Measurements from ENCODE around the gene IRGQ. TPM values are rescaled to one million over a fixed set of nuclear protein-coding genes. Genes with fewer than 3 reads are reported as not detected.

The IRGQ gene
- total RNA-seq, 5 donors from 2014 or later (not counting 1 experiment from before 2014, with no cell fraction given): 17.5 to 30.2 (median 19.9) TPM

DNA sequence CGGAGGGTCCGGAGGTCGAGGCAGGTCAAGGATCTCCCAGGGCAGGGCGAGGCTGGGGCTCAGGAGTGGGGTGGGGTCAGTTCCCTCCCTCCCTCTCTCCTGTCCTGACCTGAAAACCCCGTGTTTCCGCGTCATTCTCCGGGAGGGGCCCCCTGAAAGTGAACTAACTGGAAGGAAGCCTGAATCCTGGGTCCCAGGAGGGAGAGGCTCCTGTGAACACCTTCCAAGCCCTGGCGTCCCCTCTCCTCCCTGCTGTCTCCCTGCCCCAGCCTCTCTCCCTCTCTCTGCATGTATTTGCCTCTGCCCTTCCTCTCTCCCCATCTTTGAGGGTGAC, 44.5 kb upstream of the IRGQ start:
- H3K4me3 ChIP-seq (ENCODE audit: control insufficient read depth in 1 of 2, extremely low read depth in 1 of 2, low read length in 1 of 2): peak overlapping the region; percentile 54
- H3K36me3 ChIP-seq (ENCODE audit: control insufficient read depth in 2 of 2, extremely low read depth in 1 of 2, insufficient read depth in 1 of 2, low read length in 1 of 2): no peaks in the 10 kb centered on the region
- H3K27me3 ChIP-seq (replicated peaks in 1 of 2; ENCODE audit: control insufficient read depth in 2 of 2, extremely low read depth in 1 of 2, insufficient read depth in 2 of 2, low read length in 1 of 2): peaks cover 6 to 52% of the 10 kb centered on the region in 2 experiments
- ChIA-PET CTCF (interaction anchor here in 1 of 2 donors (0.5 kb wide), 2 partner anchors 22 to 208 kb away, joined by 4 to 5 read pairs; no protein-coding TSS in a partner anchor), POLR2A (no interaction called here)
- no peak overlapping the region for H3K27ac Mint-ChIP-seq
- peaks cover 9 to 15% of the 10 kb centered on the region in 2 experiments for H3K4me1 ChIP-seq (ENCODE audit: control insufficient read depth in 1 of 2, extremely low read depth in 1 of 2, insufficient read depth in 2 of 2, low read length in 2 of 2)
- no peaks in the 10 kb centered on the region for H3K9me3 ChIP-seq
- no peak overlapping the region for H3K27ac ChIP-seq (ENCODE audit: low read length)
- H3K4me3 Mint-ChIP-seq: peak overlapping the region; percentile 76 to 79 (median 76)
- H3K27me3 Mint-ChIP-seq: peaks cover 18 to 36% of the 10 kb centered on the region in 2 donors
- H3K36me3 Mint-ChIP-seq: no peaks in the 10 kb centered on the region
- H3K9me3 Mint-ChIP-seq: no peaks in the 10 kb centered on the region
- DNase-seq (no peak), ATAC-seq (replicated peaks in 1 of 4) (no peak)
- H3K4me1 Mint-ChIP-seq: peaks cover 9 to 22% (median 9%) of the 10 kb centered on the region in 3 donors
- WGBS (ENCODE audit: insufficient coverage): 40% methylated on average over 1 of the region's 9 CpGs

GRCh38 chr19:43639519-43640423, 43.8 kb upstream of the IRGQ start, which contains the start of gene CADM4:
TSS of gene CADM4 (minus strand) at chr19:43639850. CDS start at chr19:43639790, 60 bp downstream.
- no peak within 1 kb of the TSS for H3K27ac Mint-ChIP-seq
- peak within 1 kb of the TSS; percentile 76 to 89 (median 80) for H3K4me3 Mint-ChIP-seq
- peaks cover 18 to 36% of the 10 kb centered on the region in 2 donors for H3K27me3 Mint-ChIP-seq
- peaks cover 9 to 22% (median 9%) of the 10 kb centered on the region in 3 donors for H3K4me1 Mint-ChIP-seq
- no peaks in the 10 kb centered on the region for H3K36me3 ChIP-seq (ENCODE audit: control insufficient read depth in 2 of 2, extremely low read depth in 1 of 2, insufficient read depth in 1 of 2, low read length in 1 of 2)
- H3K4me1 ChIP-seq (ENCODE audit: control insufficient read depth in 1 of 2, extremely low read depth in 1 of 2, insufficient read depth in 2 of 2, low read length in 2 of 2): peaks cover 9 to 18% of the 10 kb centered on the region in 2 experiments
- peak; percentile 20 to 69 (median 45) for DNase-seq
- peaks cover 6 to 59% of the 10 kb centered on the region in 2 experiments for H3K27me3 ChIP-seq (replicated peaks in 1 of 2; ENCODE audit: control insufficient read depth in 2 of 2, extremely low read depth in 1 of 2, insufficient read depth in 2 of 2, low read length in 1 of 2)
- no peaks in the 10 kb centered on the region for H3K9me3 ChIP-seq
- WGBS (ENCODE audit: insufficient coverage): 3% methylated on average over 99 of the region's 110 CpGs
- H3K4me3 ChIP-seq (ENCODE audit: control insufficient read depth in 1 of 2, extremely low read depth in 1 of 2, low read length in 1 of 2): peak within 1 kb of the TSS; percentile 54
- ChIA-PET POLR2A (interaction anchor here in 1 of 2 donors (0.6 kb wide), 1 partner anchor 140 kb away, joined by 3 read pairs; no protein-coding TSS in a partner anchor), CTCF (interaction anchor here in 1 of 2 donors (0.5 kb wide), 2 partner anchors 22 to 207 kb away, joined by 4 to 5 read pairs; no protein-coding TSS in a partner anchor)
- no peaks in the 10 kb centered on the region for H3K9me3 Mint-ChIP-seq
- H3K36me3 Mint-ChIP-seq: no peaks in the 10 kb centered on the region
- ATAC-seq (replicated peaks in 1 of 4): peak; percentile 86 to 92 (median 87)
- no peak within 1 kb of the TSS for H3K27ac ChIP-seq (ENCODE audit: low read length)

- ATAC-seq (replicated peaks in 1 of 4) (no peak), DNase-seq (no peak)
- Histone ChIP-seq H3K9me3 (no peaks in the 10 kb centered on the region), H3K27me3 (replicated peaks in 1 of 2; ENCODE audit: control insufficient read depth in 2 of 2, extremely low read depth in 1 of 2, insufficient read depth in 2 of 2, low read length in 1 of 2) (peaks cover 6 to 65% of the 10 kb centered on the region in 2 experiments), H3K27ac (ENCODE audit: low read length) (no peak overlapping the region), H3K36me3 (ENCODE audit: control insufficient read depth in 2 of 2, extremely low read depth in 1 of 2, insufficient read depth in 1 of 2, low read length in 1 of 2) (no peaks in the 10 kb centered on the region), H3K4me1 (ENCODE audit: control insufficient read depth in 1 of 2, extremely low read depth in 1 of 2, insufficient read depth in 2 of 2, low read length in 2 of 2) (peaks cover 9 to 20% of the 10 kb centered on the region in 2 experiments), H3K4me3 (ENCODE audit: control insufficient read depth in 1 of 2, extremely low read depth in 1 of 2, low read length in 1 of 2) (peak overlapping the region; percentile 1 to 12)
- H3K9me3 Mint-ChIP-seq: no peaks in the 10 kb centered on the region
- POLR2A ChIA-PET: interaction anchor here in 1 of 2 donors (0.6 kb wide), 1 partner anchor 139 kb away, joined by 3 read pairs; no protein-coding TSS in a partner anchor
- WGBS (ENCODE audit: insufficient coverage): 28% methylated on average over 18 of the region's 18 CpGs
- peaks cover 18 to 36% of the 10 kb centered on the region in 2 donors for H3K27me3 Mint-ChIP-seq
- peaks cover 9 to 22% (median 9%) of the 10 kb centered on the region in 3 donors for H3K4me1 Mint-ChIP-seq
- H3K36me3 Mint-ChIP-seq: no peaks in the 10 kb centered on the region
- CTCF ChIA-PET: no interaction called here
- no peak overlapping the region for H3K27ac Mint-ChIP-seq
- H3K4me3 Mint-ChIP-seq: peak overlapping the region; percentile 70 to 89 (median 80)
Measured at GRCh38 chr19:43638995-43639518, 43.1 kb upstream of the IRGQ start.

DNA sequence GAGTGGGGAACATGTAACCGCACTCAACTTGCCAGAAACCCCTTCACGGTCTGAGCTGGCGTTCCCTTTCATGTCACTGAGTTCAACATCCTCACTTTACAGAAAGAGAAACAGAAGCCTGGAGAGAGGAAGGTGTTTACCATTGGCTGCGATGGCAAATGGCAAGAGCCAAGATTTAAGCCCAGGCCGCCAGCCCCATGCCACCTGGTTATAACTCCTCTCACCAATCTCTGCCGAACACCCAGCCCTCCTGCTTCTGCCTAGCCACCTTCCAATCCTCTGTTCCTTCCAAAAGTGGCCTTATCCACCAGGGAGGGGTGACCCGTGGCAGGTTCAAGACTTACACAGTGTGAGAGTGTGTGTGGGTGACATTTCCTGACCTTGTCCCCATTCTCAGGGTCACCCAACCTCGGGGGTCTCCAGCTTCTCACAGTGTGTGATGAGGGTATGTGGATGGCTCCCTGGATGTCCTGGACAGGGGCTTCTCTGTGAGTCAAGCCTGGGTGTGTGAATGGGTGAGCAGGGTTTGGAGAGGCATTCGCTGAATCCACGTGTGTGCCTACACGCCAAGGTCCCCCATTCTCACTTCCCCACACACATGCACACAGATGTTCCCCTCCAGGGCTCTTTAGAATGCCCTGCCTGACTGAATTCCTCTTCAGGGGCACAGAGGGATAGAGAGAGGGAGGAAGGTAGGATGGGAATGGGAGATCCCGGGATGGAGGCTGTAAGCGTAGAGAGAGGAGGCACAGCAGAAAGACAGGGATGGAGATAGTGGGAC, 42.5 kb upstream of the IRGQ start:
- Mint-ChIP-seq H3K36me3 (no peaks in the 10 kb centered on the region), H3K4me3 (peak overlapping the region; percentile 70 to 89 (median 80)), H3K4me1 (peaks cover 9 to 22% (median 9%) of the 10 kb centered on the region in 3 donors), H3K27ac (no peak overlapping the region), H3K27me3 (peaks cover 18 to 36% of the 10 kb centered on the region in 2 donors), H3K9me3 (no peaks in the 10 kb centered on the region)
- Histone ChIP-seq H3K27me3 (replicated peaks in 1 of 2; ENCODE audit: control insufficient read depth in 2 of 2, extremely low read depth in 1 of 2, insufficient read depth in 2 of 2, low read length in 1 of 2) (peaks cover 6 to 68% of the 10 kb centered on the region in 2 experiments), H3K36me3 (ENCODE audit: control insufficient read depth in 2 of 2, extremely low read depth in 1 of 2, insufficient read depth in 1 of 2, low read length in 1 of 2) (no peaks in the 10 kb centered on the region), H3K27ac (ENCODE audit: low read length) (no peak overlapping the region), H3K4me1 (ENCODE audit: control insufficient read depth in 1 of 2, extremely low read depth in 1 of 2, insufficient read depth in 2 of 2, low read length in 2 of 2) (peaks cover 9 to 20% of the 10 kb centered on the region in 2 experiments), H3K9me3 (no peaks in the 10 kb centered on the region), H3K4me3 (ENCODE audit: control insufficient read depth in 1 of 2, extremely low read depth in 1 of 2, low read length in 1 of 2) (no peak overlapping the region)
- WGBS (ENCODE audit: insufficient coverage): 95% methylated on average over 3 of the region's 13 CpGs
- POLR2A ChIA-PET: interaction anchor here in 1 of 2 donors (0.5 kb wide), 1 partner anchor 329 kb away, joined by 4 read pairs; no protein-coding TSS in a partner anchor
- CTCF ChIA-PET: no interaction called here
- DNase-seq (no peak), ATAC-seq (replicated peaks in 1 of 4) (no peak)

GRCh38 chr19:43636121-43636683, 40.3 kb upstream of the IRGQ start:
- ATAC-seq (replicated peaks in 1 of 4) (no peak), DNase-seq (no peak)
- 84% methylated on average over 8 of the region's 14 CpGs for WGBS (ENCODE audit: insufficient coverage)
- Histone ChIP-seq H3K4me1 (ENCODE audit: control insufficient read depth in 1 of 2, extremely low read depth in 1 of 2, insufficient read depth in 2 of 2, low read length in 2 of 2) (peaks cover 9 to 20% of the 10 kb centered on the region in 2 experiments), H3K27ac (ENCODE audit: low read length) (no peak overlapping the region), H3K9me3 (no peaks in the 10 kb centered on the region), H3K4me3 (ENCODE audit: control insufficient read depth in 1 of 2, extremely low read depth in 1 of 2, low read length in 1 of 2) (no peak overlapping the region), H3K36me3 (ENCODE audit: control insufficient read depth in 2 of 2, extremely low read depth in 1 of 2, insufficient read depth in 1 of 2, low read length in 1 of 2) (no peaks in the 10 kb centered on the region), H3K27me3 (replicated peaks in 1 of 2; ENCODE audit: control insufficient read depth in 2 of 2, extremely low read depth in 1 of 2, insufficient read depth in 2 of 2, low read length in 1 of 2) (peaks cover 6 to 70% of the 10 kb centered on the region in 2 experiments)
- CTCF ChIA-PET: no interaction called here
- Mint-ChIP-seq H3K27me3 (peaks cover 14 to 39% of the 10 kb centered on the region in 2 donors), H3K4me1 (peaks cover 9 to 16% (median 9%) of the 10 kb centered on the region in 3 donors), H3K9me3 (no peaks in the 10 kb centered on the region), H3K4me3 (no peak overlapping the region), H3K36me3 (no peaks in the 10 kb centered on the region), H3K27ac (no peak overlapping the region)
- POLR2A ChIA-PET: no interaction called here

Measured in T-cell (primary cell).